ENCODE data around the gene UBXN4. TPM values are rescaled to one million over a fixed set of nuclear protein-coding genes. Genes with fewer than 3 reads are reported as not detected.

Gene UBXN4
- total RNA-seq, 2 donors from 2014 or later = 128 to 138 TPM

DNA sequence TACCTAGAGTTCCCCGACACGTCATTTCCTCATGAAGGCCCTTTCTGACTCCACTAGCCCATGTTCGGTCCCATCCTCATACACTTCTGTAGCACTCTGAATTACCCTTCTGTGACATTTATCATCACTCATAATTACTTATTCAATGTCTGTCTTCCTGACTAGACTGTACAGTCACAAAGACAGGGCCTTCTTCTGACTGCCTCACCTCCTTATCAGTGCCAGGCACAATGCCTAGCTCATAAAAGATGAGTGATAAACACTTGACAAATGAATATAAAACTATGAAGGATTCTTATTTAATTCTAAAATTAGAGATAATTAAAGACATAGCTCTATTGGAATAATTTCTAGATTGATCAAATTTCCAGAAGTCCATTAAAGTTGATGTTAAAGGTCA lies 1.4 kb upstream of the UBXN4 start:
- no peaks in the 10 kb centered on the region for H3K9me3 ChIP-seq (ENCODE audit: control insufficient read depth, low read length, poor library complexity, severe bottlenecking)
- no peaks in the 10 kb centered on the region for H3K27me3 Mint-ChIP-seq
- no peak for ATAC-seq
- no peaks in the 10 kb centered on the region for H3K36me3 Mint-ChIP-seq (ENCODE audit: low read depth)
- H3K4me1 Mint-ChIP-seq = peaks cover 19% of the 10 kb centered on the region
- H3K27ac Mint-ChIP-seq = no peak overlapping the region
- no peak overlapping the region for H3K4me3 Mint-ChIP-seq
- DNase-seq = no peak

DNA sequence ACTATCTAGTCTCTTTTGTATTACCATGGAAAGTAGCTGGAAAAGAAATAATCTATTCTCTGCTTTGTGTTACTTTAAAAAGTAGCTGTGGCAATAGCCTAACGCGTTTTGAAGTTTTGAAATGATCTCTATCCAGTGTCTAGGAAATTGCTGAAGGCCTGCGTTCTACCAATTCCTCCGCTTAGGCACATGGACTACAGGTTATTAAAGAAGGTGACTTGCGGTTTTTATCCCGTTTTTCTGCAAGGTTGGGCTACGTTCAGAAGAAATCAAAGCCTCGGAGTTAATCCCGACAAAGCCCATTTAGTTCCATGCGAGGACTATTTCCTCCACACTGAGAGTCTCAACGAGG lies 636 bp upstream of the UBXN4 start:
- no peak for DNase-seq
- H3K27ac Mint-ChIP-seq = no peak overlapping the region

GRCh38 chr2:135742325-135742757 lies 686 bp downstream of the UBXN4 start:
- no peaks in the 10 kb centered on the region for H3K9me3 ChIP-seq (ENCODE audit: control insufficient read depth, low read length, poor library complexity, severe bottlenecking)
- H3K36me3 Mint-ChIP-seq (ENCODE audit: low read depth) = no peaks in the 10 kb centered on the region
- DNase-seq (peak in 2 of 3 donors; percentile 34 to 42), ATAC-seq (peak; percentile 27)
- peaks cover 31% of the 10 kb centered on the region for H3K4me1 Mint-ChIP-seq
- H3K4me3 Mint-ChIP-seq = peak overlapping the region; percentile 97
- peak overlapping the region; percentile 96 for H3K27ac Mint-ChIP-seq
- H3K27me3 Mint-ChIP-seq = no peaks in the 10 kb centered on the region

More for the DNA sequence above, 636 bp upstream of the UBXN4 start:
- Mint-ChIP-seq H3K27me3 (no peaks in the 10 kb centered on the region), H3K4me1 (peaks cover 22% of the 10 kb centered on the region), H3K4me3 (peak overlapping the region; percentile 97), H3K36me3 (ENCODE audit: low read depth) (no peaks in the 10 kb centered on the region)
- no peaks in the 10 kb centered on the region for H3K9me3 ChIP-seq (ENCODE audit: control insufficient read depth, low read length, poor library complexity, severe bottlenecking)
- ATAC-seq = no peak

DNA sequence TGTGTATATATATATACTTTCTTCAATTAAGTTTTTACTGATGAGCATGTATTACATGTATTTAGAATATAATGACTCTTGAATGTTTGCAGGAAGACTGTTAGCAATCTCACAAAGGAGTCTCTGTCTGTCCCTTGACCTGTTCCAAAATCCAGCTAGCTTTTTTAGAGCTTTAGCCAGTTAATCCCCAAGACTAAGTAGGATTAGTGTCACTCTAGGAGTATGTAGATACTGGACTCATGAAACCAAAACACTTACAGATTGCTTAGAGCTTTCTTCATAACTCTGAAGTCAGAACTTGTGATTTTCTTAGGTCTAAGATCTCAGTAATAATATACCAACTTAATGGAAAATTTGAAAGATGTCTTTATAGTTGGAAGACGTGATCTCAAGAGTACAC lies 2.2 kb downstream of the UBXN4 start:
- Mint-ChIP-seq H3K27ac (peak overlapping the region; percentile 96), H3K36me3 (ENCODE audit: low read depth) (no peaks in the 10 kb centered on the region), H3K4me1 (peaks cover 33% of the 10 kb centered on the region), H3K27me3 (no peaks in the 10 kb centered on the region), H3K4me3 (peak overlapping the region; percentile 63)
- DNase-seq (no peak), ATAC-seq (no peak)
- H3K9me3 ChIP-seq (ENCODE audit: control insufficient read depth, low read length, poor library complexity, severe bottlenecking) = no peaks in the 10 kb centered on the region

DNA sequence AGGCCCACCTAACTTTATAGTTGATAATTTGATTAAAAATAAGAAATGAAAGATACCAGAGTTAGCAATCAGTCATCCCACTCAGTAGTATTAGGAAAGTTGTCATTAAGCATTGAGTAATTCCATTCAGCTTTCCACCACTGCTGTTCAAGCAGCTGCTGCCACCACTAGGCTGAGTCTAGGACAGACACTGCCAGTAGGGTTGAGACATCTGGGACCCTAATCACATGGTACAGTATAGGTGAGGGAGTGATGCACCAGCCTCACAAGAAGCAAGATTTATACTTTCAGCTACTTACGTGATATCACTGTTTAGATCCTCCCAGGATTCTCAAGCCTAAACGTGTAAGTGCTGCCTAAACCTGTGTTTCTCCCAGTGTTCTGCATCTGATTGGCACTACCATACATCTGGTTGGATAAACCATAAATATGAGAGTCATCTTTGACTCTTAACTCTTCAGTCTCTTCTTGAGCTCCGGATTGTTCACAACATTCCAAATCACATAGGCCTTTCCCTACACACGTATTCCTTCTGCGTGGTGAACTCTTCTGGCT lies 3.2 kb downstream of the UBXN4 start:
- peaks cover 37% of the 10 kb centered on the region for H3K4me1 Mint-ChIP-seq
- H3K27ac Mint-ChIP-seq = no peak overlapping the region
- DNase-seq = no peak
- H3K36me3 Mint-ChIP-seq (ENCODE audit: low read depth) = peaks cover 4% of the 10 kb centered on the region
- no peaks in the 10 kb centered on the region for H3K9me3 ChIP-seq (ENCODE audit: control insufficient read depth, low read length, poor library complexity, severe bottlenecking)
- no peak overlapping the region for H3K4me3 Mint-ChIP-seq
- no peak for ATAC-seq
- no peaks in the 10 kb centered on the region for H3K27me3 Mint-ChIP-seq

DNA sequence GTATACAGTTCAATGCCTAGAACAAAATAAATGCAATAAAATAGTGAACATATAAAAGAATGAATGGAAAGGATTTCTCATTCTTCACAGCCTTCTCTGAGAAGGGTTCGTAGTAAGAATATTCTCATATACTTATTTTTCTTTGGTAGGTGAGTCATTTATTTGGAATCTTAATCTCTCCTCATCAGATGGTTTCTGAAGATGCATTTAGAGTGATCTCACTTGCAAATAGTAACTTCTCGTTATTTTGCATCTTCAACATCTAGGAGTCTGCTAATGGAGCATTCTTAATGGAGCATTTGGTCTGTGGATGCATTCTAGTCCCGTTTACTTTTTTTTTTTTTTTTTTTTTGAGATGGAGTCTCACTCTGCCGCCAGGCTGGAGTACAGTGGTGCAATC lies 3.9 kb downstream of the UBXN4 start:
- Mint-ChIP-seq H3K27me3 (no peaks in the 10 kb centered on the region), H3K4me3 (no peak overlapping the region), H3K27ac (no peak overlapping the region), H3K4me1 (peaks cover 38% of the 10 kb centered on the region), H3K36me3 (ENCODE audit: low read depth) (peaks cover 4% of the 10 kb centered on the region)
- DNase-seq (no peak), ATAC-seq (no peak)
- H3K9me3 ChIP-seq (ENCODE audit: control insufficient read depth, low read length, poor library complexity, severe bottlenecking) = no peaks in the 10 kb centered on the region

- Mint-ChIP-seq H3K4me3 (no peak overlapping the region), H3K27me3 (no peaks in the 10 kb centered on the region), H3K36me3 (ENCODE audit: low read depth) (peaks cover 8% of the 10 kb centered on the region), H3K4me1 (peaks cover 2% of the 10 kb centered on the region), H3K27ac (no peak overlapping the region)
- DNase-seq = no peak
- ATAC-seq = no peak
- H3K9me3 ChIP-seq (ENCODE audit: control insufficient read depth, low read length, poor library complexity, severe bottlenecking) = peaks cover 12% of the 10 kb centered on the region
These were observed 13.9 kb downstream of the UBXN4 start for GRCh38 chr2:135755573-135755972.

- ATAC-seq (no peak), DNase-seq (no peak)
- Mint-ChIP-seq H3K27ac (no peak overlapping the region), H3K4me1 (peaks cover 2% of the 10 kb centered on the region), H3K27me3 (no peaks in the 10 kb centered on the region), H3K36me3 (ENCODE audit: low read depth) (peaks cover 8% of the 10 kb centered on the region), H3K4me3 (no peak overlapping the region)
- peaks cover 12% of the 10 kb centered on the region for H3K9me3 ChIP-seq (ENCODE audit: control insufficient read depth, low read length, poor library complexity, severe bottlenecking)
These were observed 15.0 kb downstream of the UBXN4 start for GRCh38 chr2:135756692-135757091.

- peaks cover 4% of the 10 kb centered on the region for H3K4me1 Mint-ChIP-seq
- no peak for ATAC-seq
- H3K27ac Mint-ChIP-seq = peak overlapping the region; percentile 9
These were observed 20.4 kb downstream of the UBXN4 start for GRCh38 chr2:135762022-135762421.

DNA sequence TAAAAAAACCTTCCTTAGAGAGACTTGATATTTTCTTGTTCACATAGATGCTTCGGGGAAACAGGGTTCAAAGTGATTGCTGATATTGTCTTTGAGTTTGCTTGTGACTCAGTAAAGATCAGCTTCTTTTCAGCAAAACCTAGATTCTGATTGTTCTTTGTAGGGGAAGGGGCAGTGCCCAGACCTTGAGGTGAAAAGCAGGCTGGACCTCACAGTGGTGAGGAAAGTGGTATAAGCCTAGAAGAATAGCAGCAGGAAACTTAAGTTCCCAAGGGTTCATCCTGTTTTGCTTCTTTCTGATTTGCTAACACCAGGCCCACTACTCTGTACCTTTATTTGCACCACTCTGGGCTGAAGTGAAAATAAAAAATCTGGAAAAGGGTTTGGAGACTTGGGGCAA lies 20.9 kb downstream of the UBXN4 start:
- Mint-ChIP-seq H3K4me1 (peaks cover 7% of the 10 kb centered on the region), H3K36me3 (ENCODE audit: low read depth) (peaks cover 6% of the 10 kb centered on the region), H3K27me3 (no peaks in the 10 kb centered on the region), H3K27ac (peak overlapping the region; percentile 9), H3K4me3 (no peak overlapping the region)
- no peak for DNase-seq
- H3K9me3 ChIP-seq (ENCODE audit: control insufficient read depth, low read length, poor library complexity, severe bottlenecking) = peaks cover under 1% of the 10 kb centered on the region
- ATAC-seq = no peak

More at GRCh38 chr2:135762022-135762421, 20.4 kb downstream of the UBXN4 start:
- Mint-ChIP-seq H3K36me3 (ENCODE audit: low read depth) (peaks cover 5% of the 10 kb centered on the region), H3K4me3 (no peak overlapping the region), H3K27me3 (no peaks in the 10 kb centered on the region)
- DNase-seq = no peak
- H3K9me3 ChIP-seq (ENCODE audit: control insufficient read depth, low read length, poor library complexity, severe bottlenecking) = peaks cover 4% of the 10 kb centered on the region

DNA sequence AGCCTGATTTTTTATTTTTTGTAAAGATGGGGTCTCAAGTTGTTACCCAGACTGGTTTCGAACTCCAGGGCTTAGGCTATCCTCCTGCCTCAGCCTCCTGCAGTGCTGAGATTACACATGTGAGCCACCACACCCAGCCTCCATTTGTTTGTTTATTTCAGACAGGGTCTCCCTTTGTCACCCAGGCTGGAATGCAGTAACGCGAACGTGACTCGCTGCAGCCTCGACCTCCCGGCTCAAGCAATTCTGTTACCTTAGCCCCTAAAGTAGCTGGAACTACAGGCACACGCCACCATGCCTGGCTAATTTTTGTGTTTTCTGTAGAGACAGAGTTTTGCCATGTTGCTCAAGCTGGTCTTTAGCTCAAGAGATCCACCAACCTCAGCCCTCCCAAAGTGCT lies 27.2 kb downstream of the UBXN4 start:
- DNase-seq (no peak), ATAC-seq (no peak)
- peaks cover 7% of the 10 kb centered on the region for H3K4me1 Mint-ChIP-seq
- no peak overlapping the region for H3K4me3 Mint-ChIP-seq
- no peaks in the 10 kb centered on the region for H3K9me3 ChIP-seq (ENCODE audit: control insufficient read depth, low read length, poor library complexity, severe bottlenecking)
- no peaks in the 10 kb centered on the region for H3K27me3 Mint-ChIP-seq
- H3K27ac Mint-ChIP-seq = peak overlapping the region; percentile 56
- H3K36me3 Mint-ChIP-seq (ENCODE audit: low read depth) = peaks cover 6% of the 10 kb centered on the region

DNA sequence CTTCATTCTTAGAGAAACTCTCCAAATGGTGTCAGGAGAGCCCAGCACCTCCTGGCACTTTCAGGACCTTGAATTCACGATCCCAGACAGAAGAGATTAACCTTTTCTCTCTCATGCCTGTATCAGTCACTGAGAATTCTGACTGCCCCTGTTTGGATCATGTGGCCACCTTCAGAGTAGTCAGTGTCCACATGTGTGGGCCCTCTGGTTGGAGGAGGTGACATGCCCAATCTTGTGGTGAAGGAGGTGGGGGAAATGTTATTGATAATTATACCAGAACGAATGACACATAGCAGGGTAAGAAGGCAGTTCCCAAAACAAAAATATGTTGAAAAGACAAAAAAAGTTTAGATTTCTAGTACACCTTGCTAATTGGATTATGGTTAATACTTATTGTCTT lies 31.7 kb downstream of the UBXN4 start:
- Mint-ChIP-seq H3K4me3 (no peak overlapping the region), H3K27me3 (no peaks in the 10 kb centered on the region)

DNA sequence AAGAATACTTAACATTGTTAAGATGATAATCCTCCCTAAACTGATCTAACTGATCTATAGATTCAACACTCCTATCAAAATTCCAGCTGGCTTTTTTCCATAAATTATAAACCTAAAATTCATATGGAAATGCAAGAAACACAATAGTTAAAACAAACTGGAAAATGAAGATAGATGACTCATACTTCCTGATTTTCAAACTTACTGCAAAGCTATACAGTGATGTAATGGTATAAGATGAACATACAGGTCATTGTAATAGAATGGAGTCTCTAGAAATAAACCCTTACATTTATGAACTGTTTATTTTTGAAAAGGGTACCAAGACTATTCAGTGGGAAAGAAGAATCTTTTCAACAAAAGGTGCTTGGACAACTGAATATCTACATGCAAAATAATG lies 32.3 kb downstream of the UBXN4 start:
- Mint-ChIP-seq H3K36me3 (ENCODE audit: low read depth) (peaks cover 8% of the 10 kb centered on the region), H3K4me3 (no peak overlapping the region), H3K27me3 (no peaks in the 10 kb centered on the region), H3K4me1 (no peaks in the 10 kb centered on the region), H3K27ac (no peak overlapping the region)
- ATAC-seq (no peak), DNase-seq (no peak)
- no peaks in the 10 kb centered on the region for H3K9me3 ChIP-seq (ENCODE audit: control insufficient read depth, low read length, poor library complexity, severe bottlenecking)

More for the DNA sequence above, 31.7 kb downstream of the UBXN4 start:
- H3K36me3 Mint-ChIP-seq (ENCODE audit: low read depth) = peaks cover 7% of the 10 kb centered on the region
- ATAC-seq (no peak), DNase-seq (no peak)
- H3K4me1 Mint-ChIP-seq = no peaks in the 10 kb centered on the region
- no peaks in the 10 kb centered on the region for H3K9me3 ChIP-seq (ENCODE audit: control insufficient read depth, low read length, poor library complexity, severe bottlenecking)
- no peak overlapping the region for H3K27ac Mint-ChIP-seq

DNA sequence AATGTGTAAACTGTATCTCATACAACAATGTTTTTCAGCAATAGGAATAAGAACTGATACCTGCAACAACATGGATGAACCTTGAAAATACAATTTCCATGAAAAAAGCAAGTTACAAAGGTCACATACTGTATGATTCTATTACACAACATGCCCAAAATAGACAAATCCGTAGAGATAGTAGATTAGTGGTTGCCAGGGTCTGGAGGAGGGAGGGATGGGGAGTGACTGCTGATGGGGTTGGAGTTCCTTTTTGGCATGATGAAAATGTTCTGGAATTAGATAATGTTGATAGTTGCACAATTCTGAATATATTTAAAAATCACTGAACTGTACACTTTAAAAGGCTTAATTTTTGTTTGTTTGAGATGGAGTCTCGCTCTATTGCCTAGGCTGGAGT lies 33.8 kb downstream of the UBXN4 start:
- Mint-ChIP-seq H3K4me3 (no peak overlapping the region), H3K27me3 (no peaks in the 10 kb centered on the region), H3K4me1 (no peaks in the 10 kb centered on the region), H3K27ac (peak overlapping the region; percentile 57), H3K36me3 (ENCODE audit: low read depth) (peaks cover 5% of the 10 kb centered on the region)
- DNase-seq (no peak), ATAC-seq (no peak)
- H3K9me3 ChIP-seq (ENCODE audit: control insufficient read depth, low read length, poor library complexity, severe bottlenecking) = no peaks in the 10 kb centered on the region
